Left renal cortex interstitium (tissue), 4 donors: ENCODE results near the gene FMN1. TPM values are rescaled to one million over a fixed set of nuclear protein-coding genes. Genes with fewer than 3 reads are reported as not detected.

Experiments used
- DNase-seq, 4 donors: peaks; one replicate each; pipeline ENCODE4 v3.0.0-alpha.2; 2013; ENCODE audit warnings: low read depth in 4 of 4, low spot score in 2 of 4, missing footprints in 1 of 4
- polyA plus RNA-seq, 4 donors: library from polyadenylated mRNA; unstranded; fragments of 120-200 nt; gene quantifications; one replicate each; pipeline ENCODE4 v1.2.1, GENCODE V29; 2013; ENCODE audit not compliant: insufficient read length in 4 of 4

The FMN1 gene
- polyA plus RNA-seq, 4 donors = 13.7 to 21.0 (median 15.2) TPM

DNA sequence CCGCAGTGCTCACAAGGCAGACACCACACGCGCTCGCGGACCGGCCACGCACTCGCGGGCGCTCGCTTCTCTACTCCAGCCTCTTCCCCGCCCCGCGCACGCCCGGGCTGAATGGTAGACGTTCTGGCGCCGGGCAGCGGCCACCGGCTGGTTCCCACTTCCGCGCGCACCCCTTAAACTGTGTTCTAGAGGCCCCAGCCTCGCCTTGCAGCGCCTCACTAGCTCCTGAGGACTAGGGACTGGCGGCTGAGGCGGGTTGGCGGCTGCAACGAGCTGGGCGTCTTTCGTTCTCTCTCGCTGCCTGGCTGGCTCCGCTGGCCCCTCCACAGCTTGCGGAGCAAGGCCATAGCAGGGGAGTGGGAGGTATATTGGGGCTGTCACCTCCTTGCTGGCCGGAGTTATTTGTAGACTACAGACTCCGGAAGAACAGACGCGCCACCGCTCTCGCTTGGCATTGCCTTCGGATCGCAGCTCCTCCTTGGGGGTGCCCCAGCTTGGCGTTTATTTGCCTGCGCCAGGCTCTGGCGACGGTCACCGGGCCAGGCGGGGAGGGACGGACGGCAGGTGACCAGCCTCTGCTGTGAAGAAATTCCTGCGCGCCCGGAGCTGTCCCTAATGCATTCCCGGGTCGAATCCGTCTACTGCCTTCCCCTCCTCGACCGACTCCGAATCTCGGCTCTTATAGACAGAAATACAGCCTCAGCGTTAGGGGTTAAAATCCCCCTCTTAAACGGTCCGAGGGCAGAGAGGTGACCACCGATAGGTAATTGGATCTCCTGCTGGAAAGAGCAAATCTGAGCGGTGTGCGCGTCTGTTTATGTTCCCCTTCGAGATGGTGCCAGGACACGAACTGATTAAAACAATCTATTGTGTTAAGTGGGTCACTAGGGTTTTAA lies 475.4 kb downstream of the FMN1 start:
- DNase-seq = no peak

DNA sequence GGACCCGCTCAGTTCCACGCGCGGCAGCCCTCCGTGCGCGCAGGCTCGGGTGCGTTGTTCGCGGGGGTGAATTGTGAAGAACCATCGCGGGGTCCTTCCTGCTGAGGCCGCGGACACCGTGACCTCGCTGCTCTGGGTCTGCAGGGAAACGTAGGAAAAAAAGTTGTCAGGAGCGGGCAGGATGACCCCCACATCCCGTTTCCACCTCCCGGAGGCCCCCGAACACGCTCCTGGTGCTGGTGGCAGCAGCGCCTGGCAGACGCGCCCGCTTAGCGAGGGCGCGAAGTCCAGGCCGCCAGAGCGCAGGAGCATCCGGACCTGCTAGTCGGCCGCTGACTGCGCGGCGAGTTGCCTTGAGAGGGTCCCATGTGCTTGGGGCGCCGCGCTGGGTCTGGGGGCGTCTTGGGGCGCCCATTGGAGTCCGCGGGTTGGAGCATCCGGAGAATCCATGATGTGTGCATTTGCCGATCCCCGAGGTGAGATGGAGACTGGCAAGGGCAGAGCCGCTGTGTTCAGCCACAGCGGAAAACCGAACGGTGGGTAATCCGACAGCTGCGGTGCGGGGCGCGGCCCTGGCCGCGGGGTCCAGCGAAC lies 476.2 kb downstream of the FMN1 start:
- no peak for DNase-seq

DNA sequence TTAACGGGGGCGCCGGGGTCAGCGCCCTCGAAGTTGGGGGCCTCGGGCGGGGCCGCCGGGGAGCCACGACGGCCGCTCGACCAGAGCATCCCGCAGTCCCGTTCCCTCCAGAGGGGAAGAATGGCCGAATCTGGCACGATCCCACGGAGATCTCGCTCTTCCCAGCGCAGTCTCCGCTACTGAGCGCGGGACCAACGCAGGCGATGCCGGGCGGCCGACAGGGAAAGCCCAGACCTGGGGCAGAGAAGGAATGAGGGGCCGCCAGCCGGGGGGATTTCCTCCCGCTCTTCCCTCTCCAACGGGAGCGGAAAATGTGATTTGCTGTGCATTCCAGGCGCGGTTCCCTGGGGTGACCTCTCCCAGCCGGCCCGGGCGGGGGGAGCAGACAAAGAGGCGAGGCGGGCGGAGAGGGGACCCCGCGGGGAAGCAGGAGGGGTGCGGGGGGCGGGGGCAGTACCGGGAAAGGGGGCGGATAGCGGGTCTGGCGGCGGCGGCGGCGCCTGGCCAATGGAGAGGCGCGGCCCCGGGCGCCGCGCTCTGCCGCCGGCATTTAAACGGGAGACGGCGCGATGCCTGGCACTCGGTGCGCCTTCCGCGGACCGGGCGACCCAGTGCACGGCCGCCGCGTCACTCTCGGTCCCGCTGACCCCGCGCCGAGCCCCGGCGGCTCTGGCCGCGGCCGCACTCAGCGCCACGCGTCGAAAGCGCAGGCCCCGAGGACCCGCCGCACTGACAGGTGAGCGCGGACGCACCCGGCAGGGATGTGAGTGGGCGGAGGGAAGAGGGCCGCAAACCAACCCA lies 476.9 kb downstream of the FMN1 start, which contains the start of gene GREM1:
TSS of gene GREM1 (plus strand) at position 579 of the 801 bp plus-strand sequence. CDS start 12,687 bp downstream, outside the sequence.
- DNase-seq = no peak

DNA sequence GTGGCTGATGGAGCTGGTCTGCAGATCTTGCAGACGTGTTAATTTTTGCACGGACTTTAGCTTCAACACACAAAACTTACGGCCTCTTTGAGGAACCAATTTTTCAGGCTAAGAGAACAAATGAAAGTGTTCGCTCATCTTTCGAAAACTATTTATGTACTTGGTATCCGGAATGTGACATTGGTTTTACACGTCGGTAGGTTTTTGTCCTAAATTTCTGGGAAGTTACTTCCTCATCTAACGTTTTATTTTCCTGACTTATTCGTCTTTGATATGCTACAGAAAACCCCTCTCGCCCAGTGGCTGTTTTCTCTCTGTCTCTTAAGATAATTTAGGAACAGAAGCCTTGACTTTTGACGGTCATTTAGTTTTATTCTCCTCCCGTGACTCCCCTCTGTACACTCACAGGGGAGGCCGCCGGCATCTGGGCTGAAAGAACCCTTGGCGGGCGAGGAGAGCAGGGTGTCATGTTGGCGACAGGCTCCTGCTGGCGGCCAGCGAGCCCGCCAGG lies 477.5 kb downstream of the FMN1 start:
- no peak for DNase-seq

DNA sequence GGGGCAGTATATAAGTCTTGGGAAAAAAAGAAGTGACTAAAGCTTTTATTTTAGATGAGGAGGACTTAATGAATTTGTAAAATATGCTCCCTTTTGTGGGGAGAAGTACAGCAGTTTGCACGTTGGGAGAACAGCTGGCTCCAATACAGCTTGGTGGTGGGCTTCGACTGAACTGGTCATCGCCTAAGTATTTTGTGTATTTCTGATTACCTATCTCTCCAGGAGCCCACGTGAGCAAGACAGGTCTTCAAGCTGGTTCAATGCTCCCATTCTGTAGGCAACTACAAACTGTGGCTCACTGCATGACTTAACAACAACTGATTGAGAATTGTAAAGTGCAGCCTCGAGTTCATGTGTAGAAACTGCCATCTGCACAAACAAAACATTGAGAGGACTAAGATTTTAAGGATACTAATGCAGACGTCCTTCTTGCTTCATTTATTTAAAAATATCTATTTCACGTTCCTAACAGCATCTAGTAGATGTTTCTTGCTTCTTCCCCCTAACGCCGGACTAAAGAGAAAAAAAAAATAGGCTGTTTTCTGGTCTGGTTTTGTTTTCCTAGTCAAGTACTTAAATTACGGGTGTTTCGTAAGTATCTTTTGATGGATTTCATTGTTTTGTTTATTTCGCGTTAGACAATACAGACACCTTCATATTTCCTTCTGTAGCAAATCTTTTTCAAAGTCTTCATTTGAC lies 478.1 kb downstream of the FMN1 start:
- DNase-seq = no peak

Other genes with a start within 250 kb of the FMN1 start
- 10 to 100 TPM in 2 of 4 donors, 1 to 10 TPM in 2; 2.5 to 16.7 (median 10.1) TPM for gene RYR3, start 116.3 kb upstream of the FMN1 start, polyA plus RNA-seq